Occipital lobe (tissue), 2 donors: Measurements from ENCODE around the gene APOL5. TPM values are rescaled to one million over a fixed set of nuclear protein-coding genes. Genes with fewer than 3 reads are reported as not detected.

Source experiments
- DNase-seq: peaks from one replicate; lab custom pipeline; 2025; lab: John Stamatoyannopoulos, UW
- total RNA-seq: library from RNA; depleted of rRNA; stranded (reverse); fragments of >200 nt; gene quantifications from one replicate; pipeline ENCODE4 v1.2.3, GENCODE V29; 2014

Gene APOL5
- total RNA-seq, 1 donor from 2014 or later, result not detected

DNA sequence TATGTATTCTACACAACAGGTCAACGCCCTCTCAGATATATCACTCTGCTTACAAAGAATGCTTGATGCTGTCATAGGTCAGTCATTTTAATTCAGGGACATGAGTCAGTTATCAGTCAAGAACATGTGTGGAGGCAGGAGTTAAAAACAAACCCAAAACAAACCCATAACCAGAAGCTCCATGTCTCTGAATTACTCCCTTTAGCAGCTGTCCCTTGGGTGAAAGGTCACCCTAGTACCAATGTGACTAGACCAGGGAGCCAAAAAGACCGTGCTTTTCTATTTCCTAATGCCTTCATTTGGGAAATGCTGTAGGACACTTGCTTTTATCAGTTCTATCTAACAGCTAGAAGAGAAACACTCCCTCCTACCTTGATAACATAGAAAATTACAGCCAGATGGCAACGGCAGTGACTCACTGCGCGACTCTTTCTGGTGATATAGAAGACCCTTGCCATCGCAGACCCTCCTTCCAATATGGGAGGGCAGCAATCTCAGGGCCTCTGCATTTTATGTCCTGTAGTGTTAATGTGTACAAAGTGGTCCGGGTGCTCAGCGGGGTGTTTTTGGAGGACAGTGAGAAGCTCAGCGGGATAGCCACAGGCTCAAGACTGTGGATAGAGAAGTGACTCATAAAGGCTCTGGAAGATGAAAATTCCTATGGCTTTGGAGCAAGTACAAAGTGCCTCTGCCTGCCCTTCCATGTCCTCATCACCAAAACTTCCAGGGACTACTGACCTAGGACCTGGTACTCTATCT is 24.8 kb downstream of the APOL5 start:
- DNase-seq, result no peak

- no peak for DNase-seq
These were observed 25.7 kb downstream of the APOL5 start for GRCh38 chr22:35743326-35743860.

- no peak for DNase-seq
These were observed 28.6 kb downstream of the APOL5 start for GRCh38 chr22:35746248-35746647.

GRCh38 chr22:35746946-35747703 is 29.5 kb downstream of the APOL5 start:
- no peak for DNase-seq

DNA sequence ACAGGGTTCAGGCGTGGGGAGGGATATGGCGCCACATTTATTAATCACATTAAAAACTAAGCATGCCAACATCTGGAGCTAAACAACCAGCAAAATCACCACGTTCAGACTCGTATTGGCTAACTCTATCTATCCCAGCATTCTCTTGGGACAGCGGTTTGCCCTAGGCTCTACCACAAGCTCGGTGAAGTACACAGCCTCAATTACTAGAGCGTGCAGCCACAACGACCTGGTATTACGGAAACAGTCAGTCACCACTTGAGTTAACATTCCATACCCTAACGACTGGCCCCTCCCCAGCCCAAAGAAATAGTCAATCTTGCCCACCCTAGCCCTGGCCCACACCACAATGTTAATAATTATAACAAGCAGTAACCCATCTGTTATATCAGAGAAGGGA is 32.1 kb downstream of the APOL5 start:
- DNase-seq, result no peak

GRCh38 chr22:35752006-35752862 is 34.6 kb downstream of the APOL5 start:
- no peak for DNase-seq

- DNase-seq, result no peak
These were observed 35.2 kb downstream of the APOL5 start for GRCh38 chr22:35752863-35753189.

DNA sequence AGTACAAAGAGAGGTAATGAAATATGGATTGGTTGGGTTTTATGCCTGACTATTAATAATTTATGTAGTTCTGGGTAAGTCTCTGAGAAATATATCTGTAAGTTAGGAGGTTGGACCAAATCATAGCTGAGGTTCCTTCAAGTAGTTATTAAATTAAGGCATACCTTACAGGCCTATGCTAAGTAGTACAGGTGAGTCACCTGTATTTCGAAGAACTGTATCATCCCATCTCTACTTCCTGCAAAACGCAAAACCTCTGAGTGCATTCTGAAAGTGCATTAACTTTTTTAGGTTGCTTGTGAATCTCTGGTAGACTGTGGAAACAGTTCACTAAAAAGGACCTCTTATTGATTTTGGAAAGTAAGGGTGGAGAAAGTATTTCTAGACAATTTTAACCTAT is 37.1 kb downstream of the APOL5 start:
- DNase-seq, result no peak

DNA sequence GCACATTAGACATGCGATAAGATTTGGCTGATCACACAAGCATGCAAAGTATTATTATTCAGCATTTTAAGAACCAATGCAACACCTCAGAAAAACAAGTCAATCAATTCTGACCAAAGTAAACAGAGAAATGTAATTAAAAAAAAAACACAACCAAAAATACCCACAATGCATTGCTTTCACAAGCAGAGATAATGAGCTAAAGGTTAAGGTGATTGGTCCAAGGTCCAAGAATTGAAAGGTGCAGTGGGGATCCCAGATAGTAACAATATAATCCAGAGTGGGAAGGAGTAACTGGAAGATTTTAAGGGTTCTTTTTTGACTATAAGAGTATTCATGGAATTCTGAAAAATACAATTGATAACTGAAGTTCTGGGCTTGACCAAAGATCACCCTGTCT is 39.0 kb downstream of the APOL5 start:
- DNase-seq, result no peak

DNA sequence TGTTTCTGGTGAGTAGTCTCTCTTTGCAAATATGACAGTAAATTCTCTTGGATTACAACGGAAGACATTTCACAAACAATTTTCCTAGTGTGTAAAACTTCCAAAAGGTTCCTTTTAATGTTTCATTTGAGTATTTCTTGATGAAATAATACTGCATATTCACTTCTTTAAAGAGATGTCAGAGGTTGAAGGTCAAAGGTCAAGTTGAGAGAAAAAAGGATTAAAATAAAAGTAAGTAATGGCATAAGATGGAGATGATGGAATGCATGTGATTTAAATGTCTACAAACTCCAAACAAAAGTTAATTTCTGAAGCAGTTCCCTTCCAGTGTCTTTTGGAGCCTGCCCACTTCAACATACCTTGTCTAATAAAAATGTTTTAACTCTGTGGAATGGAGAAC is 40.7 kb downstream of the APOL5 start:
- no peak for DNase-seq

- no peak for DNase-seq
These were observed 43.4 kb downstream of the APOL5 start for GRCh38 chr22:35761037-35761436.

- DNase-seq, result no peak
These were observed 49.2 kb downstream of the APOL5 start for GRCh38 chr22:35766654-35767580.

DNA sequence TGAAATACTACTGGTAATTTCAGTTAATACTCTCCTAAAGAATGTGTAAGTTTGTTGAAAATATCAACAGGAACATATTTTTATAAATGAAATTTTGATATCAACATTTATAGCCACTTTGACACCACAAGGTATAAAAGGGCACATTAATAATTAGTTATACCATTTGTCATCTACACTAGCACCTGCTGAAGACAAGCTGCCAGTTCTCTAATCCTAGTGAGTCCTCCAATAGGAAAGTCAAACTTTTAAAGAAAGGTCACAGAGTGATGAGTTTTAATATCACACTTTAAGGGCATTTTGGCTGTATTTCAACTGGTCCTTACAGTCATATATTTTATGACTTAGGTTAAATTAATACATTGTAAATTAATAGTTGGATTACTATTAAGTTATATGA is 52.3 kb downstream of the APOL5 start:
- no peak for DNase-seq

DNA sequence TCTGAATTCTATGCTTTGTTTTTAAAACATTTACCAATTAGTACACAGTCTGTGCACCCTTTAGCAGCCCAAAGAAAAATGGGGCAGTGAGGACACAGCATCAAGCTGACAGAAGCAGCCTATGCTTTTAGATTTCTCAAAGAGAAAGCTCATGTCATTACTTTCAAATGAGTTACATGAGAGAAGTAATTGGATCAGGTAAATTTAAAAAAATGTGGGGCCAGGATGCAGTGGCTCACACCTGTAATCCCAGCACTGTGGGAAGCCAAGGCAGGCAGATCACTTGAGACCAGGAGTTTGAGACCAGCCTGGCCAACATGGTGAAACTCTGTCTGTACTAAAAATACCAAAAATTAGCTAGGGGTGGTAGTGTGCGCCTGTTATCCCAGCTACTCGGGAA is 57.7 kb downstream of the APOL5 start:
- no peak for DNase-seq

DNA sequence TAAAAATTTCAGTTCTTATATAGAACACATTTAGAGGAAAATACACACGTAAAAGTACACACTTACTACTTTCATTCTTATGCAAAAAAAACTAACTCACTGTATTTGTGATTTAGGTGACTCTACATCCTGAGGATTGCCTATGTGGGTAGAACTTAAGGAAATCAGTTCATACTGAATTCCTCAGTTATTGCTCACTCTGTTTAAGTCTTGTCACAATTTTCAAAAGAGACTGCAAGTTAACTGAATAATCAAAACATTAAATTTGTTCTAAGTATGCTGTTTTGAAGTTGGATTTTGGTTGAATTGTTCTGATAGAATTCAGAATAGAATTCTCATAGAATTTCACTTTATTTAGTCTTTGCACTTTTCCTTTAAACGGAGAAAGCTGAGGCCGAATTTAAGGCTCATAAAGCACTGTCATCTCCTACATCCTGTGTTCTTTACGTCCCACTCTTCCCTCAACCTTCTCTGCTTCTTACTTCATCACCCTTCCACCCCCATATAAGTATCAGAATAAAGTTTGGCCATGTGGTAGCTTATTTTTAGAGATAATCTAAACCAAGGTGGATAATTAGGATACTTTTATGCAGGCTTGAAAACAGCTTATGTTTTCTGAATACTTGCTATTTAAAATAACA is 59.8 kb downstream of the APOL5 start:
- no peak for DNase-seq

Other genes with a start within 250 kb of the APOL5 start
- 1.1 TPM for gene RASD2, start 177.0 kb upstream of the APOL5 start, total RNA-seq
- gene MB, start 100.5 kb upstream of the APOL5 start, total RNA-seq, result not detected
- gene APOL6, start 69.4 kb upstream of the APOL5 start, total RNA-seq, result 2.2 TPM